Right lobe of liver (tissue), 6 donors: ENCODE data around the gene ZNF503. TPM values are rescaled to one million over a fixed set of nuclear protein-coding genes. Genes with fewer than 3 reads are reported as not detected.

Experiments used
- ATAC-seq, 4 donors: fragments of 200-7000 bp; cut with Tn5 transposase; one replicate each; pipeline ENCODE4 v1.9.1; 2020; ENCODE audit warnings: mild to moderate bottlenecking in 4 of 4, moderate library complexity in 4 of 4
- DNase-seq, 3 donors: peaks; one replicate each; pipeline ENCODE4 v3.0.0-alpha.2; 2020
- H3K27ac ChIP-seq, 3 donors: fragments of 200-600 bp; one replicate each; pipeline ENCODE4 v1.8.0; 2022
- H3K27me3 ChIP-seq, 2 donors: fragments of 200-600 bp; one replicate each; pipeline ENCODE4 v1.8.0; 2022
- H3K36me3 ChIP-seq, 4 donors: fragments of 200-600 bp; sonication (generic) in 1 of 4; one replicate each; pipeline versions ENCODE4 v1.5.1 to v1.8.0; 2017 to 2022; ENCODE audit warnings: control low read depth in 1 of 4
- H3K4me1 ChIP-seq, 4 donors: fragments of 200-600 bp; sonication (generic) in 1 of 4; one replicate each; pipeline versions ENCODE4 v1.5.1 to v1.8.0; 2017 to 2022; ENCODE audit warnings: control low read depth in 1 of 4
- H3K4me3 ChIP-seq, 3 donors: fragments of 200-600 bp; one replicate each; pipeline ENCODE4 v1.8.0; 2022
- H3K9me3 ChIP-seq, 4 donors: fragments of 200-600 bp; sonication (generic) in 1 of 4; one replicate each; pipeline versions ENCODE4 v1.5.1 to v1.8.0; 2017 to 2022; ENCODE audit warnings: control low read depth in 1 of 4
- POLR2A ChIP-seq: fragments of 450-650 bp; IDR thresholded peaks from one replicate; pipeline ENCODE4 v1.6.1; 2017; ENCODE audit warnings: antibody characterized with exemption, mild to moderate bottlenecking
- WGBS: methylation state at CpG from one replicate; pipeline ENCODE4 v1.1.6; 2018; ENCODE audit warnings: low coverage, low lambda C conversion rate; ENCODE audit not compliant: insufficient coverage; ENCODE audit errors: missing lambda C conversion rate; 5-methylcytosine and 5-hydroxymethylcytosine counted together
- intact Hi-C, 2 donors: fragments of 100-400 bp; cut with DNase I; formaldehyde crosslinking; loops; one replicate each; pipeline versions ENCODE4 v1.11.2 to v1.14.1; 2022
- total RNA-seq, 6 experiments: library from RNA; depleted of rRNA in 2 of 6; stranded (reverse); fragments of >200 nt in 2 of 6; fragmentation: NEBNext Ultra II Directional in 3 of 6; extraction: Animal tissue kit (Norgen Biotek cat#: 25700) in 3 of 6; gene quantifications; one replicate each; pipeline versions ENCODE4 v1.1.0 to v1.2.4, GENCODE V29; 2016 to 2023
- TF ChIP-seq, protein P1 (sequence below), 4 donors: fragments of 200-600 bp in 3 of 4; fragments of 450-650 bp in 1 of 4; IDR thresholded peaks; one replicate each; pipeline versions ENCODE4 v1.5.1 to v1.8.0; 2016 to 2022; ENCODE audit warnings: antibody characterized with exemption in 4 of 4, mild to moderate bottlenecking in 2 of 4
- donor health status: DM: no; HTN: yes; CAD: no.
- donor health status: DM: no; HTN: no; CAD: no.
- donor health status: DM: no; HTN: no; CAD: no.
- donor health status: DM: no; HTN: yes; CAD: no.
- donor health status: DM: no; HTN: yes; CAD: no.

The ZNF503 gene
- total RNA-seq, 6 experiments from 2014 or later = 2.9 to 7.1 (median 5.4) TPM

- H3K4me1 ChIP-seq = no peaks in the 10 kb centered on the region
- ATAC-seq = no peak
- intact Hi-C loops = no loop called here
- H3K36me3 ChIP-seq = no peaks in the 10 kb centered on the region
- H3K4me3 ChIP-seq = no peak overlapping the region
- no peak for DNase-seq
- H3K27ac ChIP-seq = no peak overlapping the region
- WGBS = 75% methylated on average over 5 of the region's 5 CpGs
- TF ChIP-seq, protein P1, sequence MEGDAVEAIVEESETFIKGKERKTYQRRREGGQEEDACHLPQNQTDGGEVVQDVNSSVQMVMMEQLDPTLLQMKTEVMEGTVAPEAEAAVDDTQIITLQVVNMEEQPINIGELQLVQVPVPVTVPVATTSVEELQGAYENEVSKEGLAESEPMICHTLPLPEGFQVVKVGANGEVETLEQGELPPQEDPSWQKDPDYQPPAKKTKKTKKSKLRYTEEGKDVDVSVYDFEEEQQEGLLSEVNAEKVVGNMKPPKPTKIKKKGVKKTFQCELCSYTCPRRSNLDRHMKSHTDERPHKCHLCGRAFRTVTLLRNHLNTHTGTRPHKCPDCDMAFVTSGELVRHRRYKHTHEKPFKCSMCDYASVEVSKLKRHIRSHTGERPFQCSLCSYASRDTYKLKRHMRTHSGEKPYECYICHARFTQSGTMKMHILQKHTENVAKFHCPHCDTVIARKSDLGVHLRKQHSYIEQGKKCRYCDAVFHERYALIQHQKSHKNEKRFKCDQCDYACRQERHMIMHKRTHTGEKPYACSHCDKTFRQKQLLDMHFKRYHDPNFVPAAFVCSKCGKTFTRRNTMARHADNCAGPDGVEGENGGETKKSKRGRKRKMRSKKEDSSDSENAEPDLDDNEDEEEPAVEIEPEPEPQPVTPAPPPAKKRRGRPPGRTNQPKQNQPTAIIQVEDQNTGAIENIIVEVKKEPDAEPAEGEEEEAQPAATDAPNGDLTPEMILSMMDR (IDR thresholded peaks at IDR 0.05) = no peak
- no peak for TF ChIP-seq POLR2A
- no peaks in the 10 kb centered on the region for H3K9me3 ChIP-seq
- no peaks in the 10 kb centered on the region for H3K27me3 ChIP-seq
These were observed 43.4 kb downstream of the ZNF503 start for GRCh38 chr10:75358132-75358531.

- Histone ChIP-seq H3K4me3 (no peak overlapping the region), H3K27me3 (no peaks in the 10 kb centered on the region), H3K4me1 (no peaks in the 10 kb centered on the region), H3K36me3 (no peaks in the 10 kb centered on the region), H3K27ac (no peak overlapping the region), H3K9me3 (no peaks in the 10 kb centered on the region)
- WGBS = 92% methylated on average over 1 of the region's 4 CpGs
- ATAC-seq (no peak), DNase-seq (no peak)
- TF ChIP-seq, protein P1 (IDR thresholded peaks at IDR 0.05) = no peak
- TF ChIP-seq POLR2A = no peak
- intact Hi-C loops = no loop called here
These were observed 44.1 kb downstream of the ZNF503 start for GRCh38 chr10:75357500-75357899.

- no peak for DNase-seq
- ATAC-seq = no peak
These were observed 45.1 kb downstream of the ZNF503 start for GRCh38 chr10:75356484-75356883.

DNA sequence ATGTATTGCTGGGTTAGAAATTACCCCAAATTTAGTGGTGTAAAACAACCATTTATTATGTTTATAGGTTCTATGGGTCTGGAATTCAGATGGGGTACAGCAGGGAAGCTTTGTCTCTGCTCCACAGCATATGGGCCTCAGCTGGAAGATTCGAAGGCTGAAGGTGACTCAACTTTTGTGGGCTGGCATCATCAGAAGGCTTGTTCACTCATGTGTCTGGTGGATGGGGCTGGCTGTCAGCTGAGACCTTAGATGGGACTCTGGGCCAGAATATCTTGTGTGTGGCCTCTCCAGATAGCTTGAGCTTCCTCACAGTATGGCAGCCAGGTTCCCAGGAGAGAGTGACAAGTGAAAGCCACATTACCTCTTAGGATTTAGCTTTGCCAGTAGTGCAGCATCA is 45.9 kb downstream of the ZNF503 start:
- Histone ChIP-seq H3K4me1 (no peaks in the 10 kb centered on the region), H3K27me3 (no peaks in the 10 kb centered on the region), H3K9me3 (no peaks in the 10 kb centered on the region), H3K4me3 (no peak overlapping the region), H3K27ac (no peak overlapping the region), H3K36me3 (no peaks in the 10 kb centered on the region)
- no peak for ATAC-seq
- intact Hi-C loops = no loop called here
- no peak for DNase-seq
- 75% methylated on average over 1 of the region's 1 CpG for WGBS
- TF ChIP-seq, protein P1 (IDR thresholded peaks at IDR 0.05) = no peak
- TF ChIP-seq POLR2A = no peak

More at GRCh38 chr10:75356484-75356883, 45.1 kb downstream of the ZNF503 start:
- Histone ChIP-seq H3K36me3 (no peaks in the 10 kb centered on the region), H3K27me3 (no peaks in the 10 kb centered on the region), H3K4me1 (no peaks in the 10 kb centered on the region), H3K4me3 (no peak overlapping the region), H3K27ac (no peak overlapping the region), H3K9me3 (no peaks in the 10 kb centered on the region)
- 77% methylated on average over 4 of the region's 6 CpGs for WGBS
- intact Hi-C loops = no loop called here
- no peak for TF ChIP-seq POLR2A
- TF ChIP-seq, protein P1 (IDR thresholded peaks at IDR 0.05) = no peak

DNA sequence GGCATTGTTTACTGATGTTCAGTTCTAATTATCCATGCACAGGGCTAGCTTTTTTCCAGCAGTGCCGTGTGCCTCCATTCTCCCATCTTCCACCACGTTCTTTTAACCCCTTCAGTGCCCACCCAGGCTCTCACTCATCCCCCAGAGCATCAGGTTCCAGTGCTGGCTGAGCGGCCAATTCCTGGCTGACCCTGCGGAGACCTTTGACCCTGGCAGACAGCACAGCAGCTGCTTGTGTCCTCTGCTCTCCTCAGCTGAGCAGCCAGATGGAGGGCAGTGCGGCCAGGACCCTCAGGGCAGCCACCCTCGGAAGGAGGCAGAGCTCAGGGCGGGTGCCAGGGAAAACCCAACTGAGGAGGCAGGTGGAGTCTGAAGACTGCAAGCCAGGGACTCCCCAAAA is 48.4 kb downstream of the ZNF503 start:
- H3K27ac ChIP-seq = no peak overlapping the region
- H3K27me3 ChIP-seq = no peaks in the 10 kb centered on the region
- DNase-seq (no peak), ATAC-seq (peak in 3 of 4 donors; percentile 29 to 48 (median 34))
- 33% methylated on average over 5 of the region's 7 CpGs for WGBS
- intact Hi-C loops = no loop called here
- no peaks in the 10 kb centered on the region for H3K9me3 ChIP-seq
- no peak overlapping the region for H3K4me3 ChIP-seq
- H3K4me1 ChIP-seq = no peaks in the 10 kb centered on the region
- TF ChIP-seq, protein P1 (IDR thresholded peaks at IDR 0.05) = no peak
- no peak for TF ChIP-seq POLR2A
- H3K36me3 ChIP-seq = no peaks in the 10 kb centered on the region
